H1 (cell line): ENCODE measurements around the gene SRSF7. TPM values are rescaled to one million over a fixed set of nuclear protein-coding genes. Genes with fewer than 3 reads are reported as not detected.

Experiments used
- CTCF ChIA-PET: fragments of 300-600 bp; sonication (Branson Sonifier 250); formaldehyde crosslinking; loops from one replicate; lab custom pipeline; 2021; ENCODE audit not compliant: partially characterized antibody; lab: Charles Lee
- POLR2A ChIA-PET: fragments of 300-600 bp; sonication (Branson Sonifier 250); formaldehyde crosslinking; loops from one replicate; lab custom pipeline; 2021; ENCODE audit warnings: inconsistent platforms; ENCODE audit not compliant: partially characterized antibody; lab: Charles Lee
- DNase-seq, 2 experiments: peaks; one replicate each; pipeline versions ENCODE4 v3.0.0 to v3.0.0-alpha.2; 2010 to 2022; ENCODE audit warnings: low spot score in 2 of 2, low read depth in 1 of 2, mixed read lengths in 1 of 2
- FAIRE-seq: peaks from 2 replicates; lab custom pipeline; 2011; peaks lifted over from hg19 to GRCh38; lab: Jason Lieb, UNC
- H2AFZ ChIP-seq: 2 replicates; pipeline ENCODE4 v1.8.1; 2012; ENCODE audit warnings: low read length, inconsistent platforms
- H2AK5ac ChIP-seq: 2 replicates; pipeline ENCODE4 v1.6.1; 2013; ENCODE audit warnings: low read depth, low read length
- H2BK120ac ChIP-seq: replicated peaks from 2 replicates; pipeline ENCODE3; 2013; ENCODE audit warnings: low read depth, low read length, inconsistent platforms
- H2BK12ac ChIP-seq: 2 replicates; pipeline ENCODE4 v1.6.1; 2013; ENCODE audit warnings: low read depth, low read length
- H2BK15ac ChIP-seq: 2 replicates; pipeline ENCODE4 v1.6.1; 2013; ENCODE audit warnings: low read length
- H2BK20ac ChIP-seq: 2 replicates; pipeline ENCODE4 v1.6.1; 2013; ENCODE audit warnings: low read length
- H2BK5ac ChIP-seq: 2 replicates; pipeline ENCODE4 v1.6.1; 2013; ENCODE audit warnings: low read depth, low read length
- H3K14ac ChIP-seq: 2 replicates; pipeline ENCODE4 v1.6.1; 2013; ENCODE audit warnings: inconsistent platforms; ENCODE audit not compliant: insufficient read length
- H3K18ac ChIP-seq: 2 replicates; pipeline ENCODE4 v1.6.1; 2013; ENCODE audit warnings: low read length; ENCODE audit errors: extremely low read depth
- H3K23ac ChIP-seq: 2 replicates; pipeline ENCODE4 v1.6.1; 2013; ENCODE audit warnings: inconsistent platforms; ENCODE audit not compliant: insufficient read length
- H3K23me2 ChIP-seq: 2 replicates; pipeline ENCODE4 v1.6.1; 2013; ENCODE audit warnings: low read depth, low read length
- H3K27ac ChIP-seq: 2 replicates; pipeline ENCODE4 v1.6.1; 2011; ENCODE audit warnings: low read depth, low read length, inconsistent platforms
- H3K27me3 ChIP-seq, 4 experiments: replicated peaks in 1 of 4; 1 replicate in 1 of 4; 2 replicates in 3 of 4; pipeline versions ENCODE4 v1.6.1 to v1.8.1; 2011 to 2013; ENCODE audit warnings: low read length in 3 of 4, mild to moderate bottlenecking in 3 of 4, inconsistent platforms in 2 of 4, mixed read lengths in 2 of 4, moderate library complexity in 1 of 4; ENCODE audit not compliant: control insufficient read depth in 3 of 4, insufficient read depth in 3 of 4; ENCODE audit errors: extremely low read depth in 1 of 4
- H3K36me3 ChIP-seq, 4 experiments: 2 replicates each; pipeline versions ENCODE4 v1.6.1 to v1.8.1; 2011 to 2013; ENCODE audit warnings: mild to moderate bottlenecking in 4 of 4, low read length in 3 of 4, moderate library complexity in 2 of 4, control low read depth in 1 of 4, inconsistent platforms in 1 of 4; ENCODE audit not compliant: insufficient read depth in 4 of 4, control insufficient read depth in 2 of 4
- H3K4ac ChIP-seq: replicated peaks from 2 replicates; pipeline ENCODE3; 2013; ENCODE audit warnings: low read length, low read depth, mixed read lengths, inconsistent platforms; ENCODE audit not compliant: insufficient read length
- H3K4me1 ChIP-seq, 4 experiments: replicated peaks in 1 of 4; 1 replicate in 1 of 4; 2 replicates in 3 of 4; pipeline versions ENCODE4 v1.6.1 to v1.8.1; 2011 to 2013; ENCODE audit warnings: low read length in 3 of 4, inconsistent platforms in 2 of 4, mixed read lengths in 1 of 4; ENCODE audit not compliant: insufficient read depth in 4 of 4, control insufficient read depth in 3 of 4
- H3K4me2 ChIP-seq, 2 experiments: 2 replicates each; pipeline versions ENCODE4 v1.6.1 to v1.8.1; 2011 to 2013; ENCODE audit warnings: low read depth in 2 of 2, low read length in 2 of 2, control low read depth in 1 of 2, inconsistent platforms in 1 of 2, mild to moderate bottlenecking in 1 of 2; ENCODE audit not compliant: insufficient read depth in 1 of 2
- H3K4me3 ChIP-seq, 4 experiments: fragments of 200-600, 300-600 bp in 1 of 4; sonication (generic), shearing (Covaris generic), sonication (Bioruptor Twin) in 1 of 4; 2 replicates each; pipeline versions ENCODE4 v1.5.1 to v1.8.1; 2011 to 2016; ENCODE audit warnings: low read length in 4 of 4, low read depth in 3 of 4, control low read depth in 2 of 4, inconsistent platforms in 2 of 4, mild to moderate bottlenecking in 2 of 4, mixed read lengths in 1 of 4, moderate library complexity in 1 of 4; ENCODE audit not compliant: insufficient read depth in 2 of 4; ENCODE audit errors: extremely low read depth in 1 of 4
- H3K56ac ChIP-seq: replicated peaks from 2 replicates; pipeline ENCODE3; 2013; ENCODE audit warnings: low read depth, mild to moderate bottlenecking, mixed read lengths, low read length, inconsistent platforms; ENCODE audit not compliant: insufficient read length
- H3K79me1 ChIP-seq: 2 replicates; pipeline ENCODE4 v1.6.1; 2013; ENCODE audit warnings: low read depth, low read length, control low read depth
- H3K79me2 ChIP-seq, 2 experiments: 2 replicates each; pipeline versions ENCODE4 v1.6.1 to v1.8.1; 2012 to 2013; ENCODE audit warnings: low read length in 2 of 2, mild to moderate bottlenecking in 2 of 2, inconsistent platforms in 1 of 2; ENCODE audit not compliant: insufficient read depth in 2 of 2, control insufficient read depth in 1 of 2
- H3K9ac ChIP-seq, 4 experiments: replicated peaks in 1 of 4; 1 replicate in 1 of 4; 2 replicates in 3 of 4; pipeline versions ENCODE4 v1.6.1 to v1.8.1; 2011 to 2013; ENCODE audit warnings: low read depth in 3 of 4, low read length in 3 of 4, control low read depth in 2 of 4, mild to moderate bottlenecking in 2 of 4, moderate library complexity in 2 of 4, inconsistent platforms in 1 of 4; ENCODE audit errors: extremely low read depth in 1 of 4
- H3K9me3 ChIP-seq, 2 experiments: 2 replicates each; pipeline versions ENCODE4 v1.6.1 to v1.8.1; 2012 to 2013; ENCODE audit warnings: mild to moderate bottlenecking in 2 of 2, moderate library complexity in 2 of 2, control low read depth in 1 of 2, inconsistent platforms in 1 of 2, low read depth in 1 of 2, low read length in 1 of 2, mixed read lengths in 1 of 2; ENCODE audit not compliant: insufficient read depth in 2 of 2
- H4K20me1 ChIP-seq, 2 experiments: replicated peaks in 1 of 2; 2 replicates each; pipeline versions ENCODE3 to v1.8.1; 2011 to 2013; ENCODE audit warnings: inconsistent platforms in 2 of 2, low read length in 2 of 2, mild to moderate bottlenecking in 1 of 2; ENCODE audit not compliant: insufficient read depth in 2 of 2, control insufficient read depth in 1 of 2
- H4K5ac ChIP-seq: 2 replicates; pipeline ENCODE4 v1.6.1; 2013; ENCODE audit warnings: low read length, low read depth, mixed read lengths, inconsistent platforms; ENCODE audit not compliant: insufficient read length
- H4K8ac ChIP-seq: 2 replicates; pipeline ENCODE4 v1.8.0; 2013; ENCODE audit warnings: mild to moderate bottlenecking, moderate library complexity, low read length, inconsistent platforms; ENCODE audit not compliant: insufficient read depth; ENCODE audit errors: extremely low read depth
- H4K91ac ChIP-seq: replicated peaks from 2 replicates; pipeline ENCODE3; 2013; ENCODE audit warnings: low read length, mixed read lengths, inconsistent platforms; ENCODE audit not compliant: insufficient read length
- MAX ChIP-seq: IDR thresholded peaks from 2 replicates; pipeline ENCODE4 v1.6.1; 2012; ENCODE audit warnings: inconsistent platforms
- POU5F1 ChIP-seq: IDR thresholded peaks from 2 replicates; pipeline ENCODE4 v1.6.1; 2011; ENCODE audit warnings: low read depth, mild to moderate bottlenecking, low read length, moderate library complexity
- TEAD4 ChIP-seq: IDR thresholded peaks from 2 replicates; pipeline ENCODE4 v1.6.1; 2012; ENCODE audit warnings: low read depth, low read length, inconsistent platforms, mixed read lengths
- WGBS, 2 experiments: shearing (Covaris generic) in 1 of 2; methylation state at CpG; one replicate each; pipeline versions ENCODE4 v1.1.6 to v1.1.7; 2013 to 2015; ENCODE audit warnings: low lambda C conversion rate in 2 of 2, mixed read lengths in 2 of 2, inconsistent platforms in 1 of 2, low coverage in 1 of 2, missing lambda C conversion rate in 1 of 2; ENCODE audit not compliant: insufficient replicate concordance in 2 of 2, insufficient coverage in 1 of 2, insufficient read length in 1 of 2; ENCODE audit errors: extremely low coverage in 1 of 2, missing lambda C conversion rate in 1 of 2; 5-methylcytosine and 5-hydroxymethylcytosine counted together
- polyA plus RNA-seq, 7 experiments: library from polyadenylated mRNA; depleted of rRNA in 3 of 7; stranded (reverse) in 5 of 7; unstranded in 2 of 7; fragments of >200 nt in 5 of 7; fragments of 200-250 nt in 2 of 7; gene quantifications; 1 replicate in 5 of 7; 2 replicates in 1 of 7; 4 replicates in 1 of 7; pipeline versions ENCODE4 v1.2.1 to v1.2.3, GENCODE V29; 2011 to 2013; ENCODE audit warnings: missing spikeins in 2 of 7, mixed read lengths in 2 of 7
- total RNA-seq: library from RNA; stranded (reverse); fragmentation: NEBNext Ultra II Directional; extraction: Animal tissue kit (Norgen Biotek cat#: 25700); gene quantifications from 2 replicates; pipeline ENCODE4 v1.2.1, GENCODE V29; 2021

Gene SRSF7
- total and polyA plus RNA-seq, 2 of the 8 experiments (the other 6 are each of a cell fraction or from before 2014, with no cell fraction given) = 370 to 415 TPM

DNA sequence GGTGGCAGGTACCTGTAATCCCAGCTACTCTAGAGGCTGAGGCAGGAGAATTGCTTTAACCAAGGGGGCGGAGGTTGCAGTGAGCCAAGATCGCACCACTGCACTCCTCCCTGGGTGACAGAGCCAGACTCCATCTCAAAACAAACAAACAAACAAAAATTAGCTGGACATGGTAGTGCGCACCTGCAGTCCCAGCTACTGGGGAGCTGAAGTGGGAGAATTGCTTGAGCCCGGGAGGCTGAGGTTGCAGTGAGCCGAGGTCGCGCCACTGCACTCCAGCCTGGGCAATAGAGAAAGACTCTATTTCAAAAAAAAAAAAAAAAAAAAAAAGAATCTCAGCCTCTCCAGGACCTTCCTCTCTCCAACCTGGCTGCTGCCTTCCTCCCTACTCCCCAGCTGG lies 20.1 kb downstream of the SRSF7 start:
- Histone ChIP-seq H3K14ac (no peak overlapping the region), H3K4me1 (no peaks in the 10 kb centered on the region)
- CTCF ChIA-PET = interaction anchor here (0.7 to 7.8 kb wide), 8 partner anchors 9 to 268 kb away, joined by 3 to 56 read pairs (median 3); no protein-coding TSS in a partner anchor

More for the DNA sequence above, 20.1 kb downstream of the SRSF7 start:
- FAIRE-seq (no peak), DNase-seq (no peak)
- Histone ChIP-seq H3K23ac (no peak overlapping the region), H2BK12ac (no peak overlapping the region), H4K20me1 (no peaks in the 10 kb centered on the region), H4K8ac (no peak overlapping the region), H3K4me3 (no peak overlapping the region), H2BK20ac (no peak overlapping the region), H3K9ac (no peak overlapping the region), H3K9me3 (no peaks in the 10 kb centered on the region), H3K27ac (no peak overlapping the region), H3K23me2 (no peaks in the 10 kb centered on the region), H4K5ac (no peak overlapping the region), H2BK120ac (no peak overlapping the region)
- POLR2A ChIA-PET = interaction anchor here (0.6 to 24.3 kb wide), 3 partner anchors 17 to 130 kb away, joined by 3 to 486 read pairs (median 3); partner anchors contain the start of gene SRSF7
- TF ChIP-seq POU5F1 = no peak
- no peak for TF ChIP-seq MAX
- no peak for TF ChIP-seq TEAD4
- TF ChIP-seq, all 59 proteins: peak for 0
- H3K79me2 ChIP-seq = no peaks in the 10 kb centered on the region
- H2AK5ac ChIP-seq = no peak overlapping the region
- no peak overlapping the region for H3K18ac ChIP-seq
- no peak overlapping the region for H3K4ac ChIP-seq
- no peak overlapping the region for H4K91ac ChIP-seq
- WGBS, 2 experiments = 97% methylated on average over 7 of the region's 7 CpGs; no CpG with 5 or more reads in 1 of the 2 experiments
- no peak overlapping the region for H3K4me2 ChIP-seq
- H3K36me3 ChIP-seq = peaks cover 0 to 9% (median 0%) of the 10 kb centered on the region in 4 experiments; a peak in 3 of 8 replicates
- no peaks in the 10 kb centered on the region for H3K27me3 ChIP-seq
- H2BK15ac ChIP-seq = no peak overlapping the region
- no peak overlapping the region for H2BK5ac ChIP-seq
- H3K56ac ChIP-seq = no peak overlapping the region
- H2AFZ ChIP-seq = no peak overlapping the region
- no peaks in the 10 kb centered on the region for H3K79me1 ChIP-seq
